B cell (primary cell): Measurements from ENCODE around the gene TRABD2B. TPM values are rescaled to one million over a fixed set of nuclear protein-coding genes. Genes with fewer than 3 reads are reported as not detected.

Experiments
- ATAC-seq: fragments of 200-7000 bp; cut with Tn5 transposase; one replicate; pipeline ENCODE4 v1.10.0; 2021; ENCODE audit warnings: low read depth, mild to moderate bottlenecking, moderate number of reproducible peaks, moderate library complexity
- CTCF ChIA-PET: fragments of 350-600 bp; sonication (Branson Sonifier 250); formaldehyde crosslinking; loops from one replicate; lab custom pipeline; 2021; ENCODE audit warnings: antibody characterized with exemption, inconsistent platforms; lab: Charles Lee
- POLR2A ChIA-PET: fragments of 350-600 bp; sonication (Branson Sonifier 250); formaldehyde crosslinking; loops from one replicate; lab custom pipeline; 2021; ENCODE audit warnings: antibody characterized with exemption; lab: Charles Lee
- DNase-seq: peaks from one replicate; pipeline ENCODE4 v3.0.0; 2013
- H2AFZ ChIP-seq: 2 replicates; pipeline ENCODE4 v1.6.1; 2012; ENCODE audit warnings: mild to moderate bottlenecking, low read depth, low read length; ENCODE audit not compliant: insufficient read depth, poor library complexity, severe bottlenecking
- H3K27ac ChIP-seq, 2 donors: 1 replicate in 1 of 2; 2 replicates in 1 of 2; pipeline ENCODE4 v1.5.1; 2012 to 2013; ENCODE audit warnings: low read length in 2 of 2, mild to moderate bottlenecking in 2 of 2, moderate library complexity in 1 of 2
- H3K27me3 ChIP-seq, 4 experiments: fragments of 200-600 bp in 1 of 4; sonication (generic) in 1 of 4; replicated peaks in 1 of 4; 1 replicate in 2 of 4; 2 replicates in 2 of 4; pipeline versions ENCODE4 v1.6.1 to v1.7.0; 2013 to 2016; ENCODE audit warnings: low read length in 3 of 4, mild to moderate bottlenecking in 2 of 4, mixed read lengths in 1 of 4, moderate library complexity in 1 of 4; ENCODE audit not compliant: insufficient read depth in 4 of 4, control insufficient read depth in 3 of 4; ENCODE audit errors: control extremely low read depth in 1 of 4
- H3K36me3 ChIP-seq, 2 experiments: replicated peaks in 1 of 2; 1 replicate in 1 of 2; 2 replicates in 1 of 2; pipeline versions ENCODE4 v1.6.1 to v1.7.1; 2013; ENCODE audit warnings: low read length in 1 of 2; ENCODE audit not compliant: insufficient read depth in 2 of 2, control insufficient read depth in 1 of 2; ENCODE audit errors: control extremely low read depth in 1 of 2, extremely low read depth in 1 of 2
- H3K4me1 ChIP-seq, 2 donors: fragments of 200-600 bp in 1 of 2; sonication (generic) in 1 of 2; 1 replicate in 1 of 2; 2 replicates in 1 of 2; pipeline versions ENCODE4 v1.5.1 to v1.6.1; 2013 to 2017; ENCODE audit warnings: low read length in 2 of 2; ENCODE audit not compliant: control insufficient read depth in 2 of 2, insufficient read depth in 2 of 2
- H3K4me2 ChIP-seq: replicated peaks from 2 replicates; pipeline ENCODE3; 2012; ENCODE audit warnings: mild to moderate bottlenecking, low read depth, low read length; ENCODE audit not compliant: poor library complexity, severe bottlenecking
- H3K4me3 ChIP-seq, 5 experiments: fragments of 200-600 bp in 1 of 5; sonication (generic) in 1 of 5; 1 replicate in 3 of 5; 2 replicates in 2 of 5; pipeline versions ENCODE4 v1.5.1 to v1.7.0; 2011 to 2016; ENCODE audit warnings: low read length in 4 of 5, mild to moderate bottlenecking in 4 of 5, low read depth in 2 of 5, control low read depth in 1 of 5, moderate library complexity in 1 of 5; ENCODE audit not compliant: insufficient read depth in 1 of 5; ENCODE audit errors: control extremely low read depth in 1 of 5, extremely low read depth in 1 of 5
- H3K79me2 ChIP-seq: fragments of 200-600 bp; sonication (generic); one replicate; pipeline ENCODE4 v1.6.0; 2016; ENCODE audit warnings: low read length; ENCODE audit not compliant: control insufficient read depth, insufficient read depth
- H3K9ac ChIP-seq: fragments of 200-600 bp; sonication (generic); 2 replicates; pipeline ENCODE4 v1.6.1; 2017; ENCODE audit warnings: mild to moderate bottlenecking, low read length, moderate library complexity
- H3K9me3 ChIP-seq, 3 donors: one replicate each; pipeline versions ENCODE4 v1.6.1 to v1.7.1; 2013; ENCODE audit warnings: low read length in 2 of 3; ENCODE audit not compliant: control insufficient read depth in 2 of 3, insufficient read depth in 1 of 3; ENCODE audit errors: control extremely low read depth in 1 of 3
- H4K20me1 ChIP-seq: 2 replicates; pipeline ENCODE4 v1.6.0; 2012; ENCODE audit warnings: mild to moderate bottlenecking, low read length; ENCODE audit not compliant: insufficient read depth, control insufficient read depth, poor library complexity, severe bottlenecking
- H3K27ac Mint-ChIP-seq: one replicate; pipeline ENCODE4 v1.8.0; 2021; ENCODE audit warnings: mixed read lengths
- H3K27me3 Mint-ChIP-seq: one replicate; pipeline ENCODE4 v1.8.0; 2021; ENCODE audit warnings: mixed read lengths
- H3K4me1 Mint-ChIP-seq: one replicate; pipeline ENCODE4 v1.8.0; 2021; ENCODE audit warnings: mixed read lengths
- H3K4me3 Mint-ChIP-seq: one replicate; pipeline ENCODE4 v1.8.0; 2021; ENCODE audit warnings: mixed read lengths
- H3K9me3 Mint-ChIP-seq: one replicate; pipeline ENCODE4 v1.8.0; 2022; ENCODE audit warnings: mixed read lengths; ENCODE audit not compliant: insufficient read depth
- EZH2 ChIP-seq: IDR thresholded peaks from 2 replicates; pipeline ENCODE4 v1.6.1; 2012; ENCODE audit warnings: borderline replicate concordance, low read depth, mild to moderate bottlenecking, moderate library complexity, low read length; ENCODE audit not compliant: insufficient read depth, poor library complexity, severe bottlenecking
- WGBS: methylation state at CpG from one replicate; pipeline ENCODE4 v1.1.5; 2013; ENCODE audit warnings: missing lambda C conversion rate; ENCODE audit not compliant: insufficient coverage; 5-methylcytosine and 5-hydroxymethylcytosine counted together
- intact Hi-C: fragments of 100-400 bp; cut with micrococcal nuclease; formaldehyde crosslinking; loops from one replicate; pipeline ENCODE4 v1.10.0; 2022
- polyA plus RNA-seq: library from polyadenylated mRNA; depleted of rRNA; stranded (reverse); fragments of >200 nt; gene quantifications from 2 replicates; pipeline ENCODE4 v1.2.3, GENCODE V29; 2012
- total RNA-seq, 2 donors: library from RNA; stranded (reverse); fragments of 120-200 nt in 1 of 2; gene quantifications; 1 replicate in 1 of 2; 2 replicates in 1 of 2; pipeline versions ENCODE4 v1.2.3 to v1.2.4, GENCODE V29; 2013 to 2022
- TF ChIP-seq, protein P1 (sequence below): fragments of 200-600 bp; IDR thresholded peaks from one replicate; pipeline ENCODE4 v1.8.0; 2022; ENCODE audit warnings: antibody characterized with exemption, mild to moderate bottlenecking

Gene TRABD2B
- total and polyA plus RNA-seq, 2 donors (not counting 1 experiment from before 2014, with no cell fraction given), result not detected

GRCh38 chr1:47924270-47925048, 72.7 kb downstream of the TRABD2B start:
- H3K27me3 Mint-ChIP-seq, result peaks cover 42% of the 10 kb centered on the region
- 100% methylated on average over 1 of the region's 7 CpGs for WGBS
- no peaks in the 10 kb centered on the region for H3K4me1 Mint-ChIP-seq
- no peaks in the 10 kb centered on the region for H3K4me1 ChIP-seq
- H3K27ac Mint-ChIP-seq, result no peak overlapping the region
- DNase-seq (no peak), ATAC-seq (no peak)
- intact Hi-C loops, result no loop called here
- no peak overlapping the region for H3K4me2 ChIP-seq
- TF ChIP-seq, protein P1, sequence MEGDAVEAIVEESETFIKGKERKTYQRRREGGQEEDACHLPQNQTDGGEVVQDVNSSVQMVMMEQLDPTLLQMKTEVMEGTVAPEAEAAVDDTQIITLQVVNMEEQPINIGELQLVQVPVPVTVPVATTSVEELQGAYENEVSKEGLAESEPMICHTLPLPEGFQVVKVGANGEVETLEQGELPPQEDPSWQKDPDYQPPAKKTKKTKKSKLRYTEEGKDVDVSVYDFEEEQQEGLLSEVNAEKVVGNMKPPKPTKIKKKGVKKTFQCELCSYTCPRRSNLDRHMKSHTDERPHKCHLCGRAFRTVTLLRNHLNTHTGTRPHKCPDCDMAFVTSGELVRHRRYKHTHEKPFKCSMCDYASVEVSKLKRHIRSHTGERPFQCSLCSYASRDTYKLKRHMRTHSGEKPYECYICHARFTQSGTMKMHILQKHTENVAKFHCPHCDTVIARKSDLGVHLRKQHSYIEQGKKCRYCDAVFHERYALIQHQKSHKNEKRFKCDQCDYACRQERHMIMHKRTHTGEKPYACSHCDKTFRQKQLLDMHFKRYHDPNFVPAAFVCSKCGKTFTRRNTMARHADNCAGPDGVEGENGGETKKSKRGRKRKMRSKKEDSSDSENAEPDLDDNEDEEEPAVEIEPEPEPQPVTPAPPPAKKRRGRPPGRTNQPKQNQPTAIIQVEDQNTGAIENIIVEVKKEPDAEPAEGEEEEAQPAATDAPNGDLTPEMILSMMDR, result no peak
- no peak for TF ChIP-seq EZH2
- H3K36me3 ChIP-seq, result no peaks in the 10 kb centered on the region
- H3K4me3 ChIP-seq, result no peak overlapping the region
- H3K79me2 ChIP-seq, result no peaks in the 10 kb centered on the region
- H3K27me3 ChIP-seq, result peaks cover 0 to 13% (median 4%) of the 10 kb centered on the region in 4 experiments
- H3K4me3 Mint-ChIP-seq, result no peak overlapping the region
- no peak overlapping the region for H2AFZ ChIP-seq
- no peaks in the 10 kb centered on the region for H4K20me1 ChIP-seq
- H3K9me3 Mint-ChIP-seq, result no peaks in the 10 kb centered on the region
- peaks cover 0 to 3% (median 0%) of the 10 kb centered on the region in 3 donors for H3K9me3 ChIP-seq
- H3K27ac ChIP-seq, result no peak overlapping the region
- ChIA-PET POLR2A (no interaction called here), CTCF (no interaction called here)
- no peak overlapping the region for H3K9ac ChIP-seq

- no peaks in the 10 kb centered on the region for H3K4me1 ChIP-seq
- POLR2A ChIA-PET, result no interaction called here
- no peak overlapping the region for H3K4me3 ChIP-seq
- Mint-ChIP-seq H3K27me3 (peaks cover 41% of the 10 kb centered on the region), H3K4me1 (no peaks in the 10 kb centered on the region), H3K4me3 (no peak overlapping the region), H3K27ac (no peak overlapping the region), H3K9me3 (no peaks in the 10 kb centered on the region)
- no peak overlapping the region for H3K4me2 ChIP-seq
- CTCF ChIA-PET, result no interaction called here
- WGBS, result 75% methylated on average over 2 of the region's 4 CpGs
- H4K20me1 ChIP-seq, result no peaks in the 10 kb centered on the region
- TF ChIP-seq EZH2, result no peak
- TF ChIP-seq, protein P1, result no peak
- H3K9ac ChIP-seq, result no peak overlapping the region
- no peaks in the 10 kb centered on the region for H3K79me2 ChIP-seq
- DNase-seq (no peak), ATAC-seq (no peak)
- no peaks in the 10 kb centered on the region for H3K36me3 ChIP-seq
- H3K9me3 ChIP-seq, result peaks cover 0 to 3% (median 0%) of the 10 kb centered on the region in 3 donors
- H3K27me3 ChIP-seq, result peaks cover 0 to 13% (median 4%) of the 10 kb centered on the region in 4 experiments
- H3K27ac ChIP-seq, result no peak overlapping the region
- no peak overlapping the region for H2AFZ ChIP-seq
- intact Hi-C loops, result no loop called here
Measured at GRCh38 chr1:47921935-47922415, 75.2 kb downstream of the TRABD2B start.
